ENCODE measurements around the gene FGF11.

FGF11 gene

DNA sequence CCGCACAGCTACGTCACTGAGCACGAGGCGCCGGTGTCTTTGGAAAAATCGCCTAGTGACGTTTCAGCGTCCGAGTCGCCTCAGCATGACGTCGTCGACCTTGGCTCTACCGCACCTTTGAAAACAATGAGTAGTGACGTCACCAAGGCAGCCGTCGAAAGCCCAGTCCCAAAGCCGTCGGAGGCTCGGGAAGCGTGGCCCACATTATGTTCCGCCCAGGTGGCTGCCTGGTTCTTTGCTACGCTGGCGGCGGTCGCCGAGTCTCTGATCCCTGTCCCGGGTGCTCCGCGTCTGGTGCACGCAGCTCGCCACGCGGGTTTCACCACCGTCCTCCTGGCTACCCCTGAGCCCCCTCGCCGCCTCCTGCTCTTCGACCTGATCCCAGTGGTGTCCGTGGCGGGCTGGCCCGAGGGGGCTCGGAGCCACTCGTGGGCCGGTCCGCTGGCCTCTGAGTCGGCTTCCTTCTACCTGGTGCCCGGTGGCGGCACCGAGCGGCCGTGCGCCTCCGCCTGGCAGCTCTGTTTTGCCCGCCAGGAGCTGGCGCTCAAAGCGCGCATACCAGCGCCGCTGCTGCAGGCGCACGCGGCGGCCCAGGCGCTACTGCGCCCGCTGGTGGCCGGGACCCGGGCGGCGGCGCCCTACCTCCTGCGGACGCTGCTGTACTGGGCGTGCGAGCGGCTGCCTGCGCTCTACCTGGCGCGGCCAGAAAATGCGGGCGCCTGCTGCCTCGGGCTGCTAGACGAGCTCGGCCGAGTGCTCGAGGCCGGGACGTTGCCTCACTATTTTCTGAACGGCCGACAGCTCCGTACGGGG, 2.5 kb upstream of the FGF11 start:
- H3K27me3 ChIP-seq (replicated peaks; ENCODE audit: control insufficient read depth, insufficient read depth, low read length) = peaks cover 15% of the 10 kb centered on the region
- H3K9me3 ChIP-seq (ENCODE audit: control insufficient read depth, low read length) = no peaks in the 10 kb centered on the region
- H3K9ac ChIP-seq (ENCODE audit: low read length) = peak overlapping the region; percentile 56
- H3K36me3 ChIP-seq (ENCODE audit: control insufficient read depth, insufficient read depth, low read length, severe bottlenecking) = no peaks in the 10 kb centered on the region
- H3K4me1 ChIP-seq (ENCODE audit: control insufficient read depth, insufficient read depth, low read length) = peaks cover 25% of the 10 kb centered on the region
- peak; percentile 91 for DNase-seq (ENCODE audit: low read depth)
- H3K4me3 ChIP-seq (ENCODE audit: low read length) = peak overlapping the region; percentile 64

DNA sequence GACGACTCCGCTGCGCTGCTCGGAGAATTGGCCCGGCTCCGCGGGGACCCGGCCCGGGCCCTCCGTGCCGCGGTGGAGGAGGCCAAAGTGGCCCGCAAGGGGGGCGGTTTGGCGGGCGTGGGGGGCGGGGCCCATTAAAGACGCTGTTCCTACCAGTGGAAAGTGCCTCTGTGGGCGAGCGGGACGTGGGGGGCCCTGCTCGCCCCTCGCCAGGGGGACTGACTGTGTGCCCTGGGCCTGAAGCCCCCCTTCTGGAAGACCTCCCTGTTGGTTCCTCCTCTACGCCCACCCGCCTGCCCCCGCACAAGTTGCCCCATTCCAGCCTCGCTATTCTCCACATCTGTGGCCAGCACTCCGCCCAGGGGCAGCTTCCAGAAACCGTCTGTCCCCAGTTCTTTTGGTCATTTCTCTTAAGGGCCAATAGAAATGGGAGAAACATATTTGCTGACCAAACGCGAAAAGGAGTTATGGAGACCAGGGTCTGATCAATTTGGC, 1.9 kb upstream of the FGF11 start:
- Histone ChIP-seq H3K9ac (ENCODE audit: low read length) (no peak overlapping the region), H3K4me1 (ENCODE audit: control insufficient read depth, insufficient read depth, low read length) (peaks cover 25% of the 10 kb centered on the region), H3K27me3 (replicated peaks; ENCODE audit: control insufficient read depth, insufficient read depth, low read length) (peaks cover 15% of the 10 kb centered on the region), H3K9me3 (ENCODE audit: control insufficient read depth, low read length) (no peaks in the 10 kb centered on the region), H3K4me3 (ENCODE audit: low read length) (peak overlapping the region; percentile 64), H3K36me3 (ENCODE audit: control insufficient read depth, insufficient read depth, low read length, severe bottlenecking) (no peaks in the 10 kb centered on the region)
- DNase-seq (ENCODE audit: low read depth) = no peak

DNA sequence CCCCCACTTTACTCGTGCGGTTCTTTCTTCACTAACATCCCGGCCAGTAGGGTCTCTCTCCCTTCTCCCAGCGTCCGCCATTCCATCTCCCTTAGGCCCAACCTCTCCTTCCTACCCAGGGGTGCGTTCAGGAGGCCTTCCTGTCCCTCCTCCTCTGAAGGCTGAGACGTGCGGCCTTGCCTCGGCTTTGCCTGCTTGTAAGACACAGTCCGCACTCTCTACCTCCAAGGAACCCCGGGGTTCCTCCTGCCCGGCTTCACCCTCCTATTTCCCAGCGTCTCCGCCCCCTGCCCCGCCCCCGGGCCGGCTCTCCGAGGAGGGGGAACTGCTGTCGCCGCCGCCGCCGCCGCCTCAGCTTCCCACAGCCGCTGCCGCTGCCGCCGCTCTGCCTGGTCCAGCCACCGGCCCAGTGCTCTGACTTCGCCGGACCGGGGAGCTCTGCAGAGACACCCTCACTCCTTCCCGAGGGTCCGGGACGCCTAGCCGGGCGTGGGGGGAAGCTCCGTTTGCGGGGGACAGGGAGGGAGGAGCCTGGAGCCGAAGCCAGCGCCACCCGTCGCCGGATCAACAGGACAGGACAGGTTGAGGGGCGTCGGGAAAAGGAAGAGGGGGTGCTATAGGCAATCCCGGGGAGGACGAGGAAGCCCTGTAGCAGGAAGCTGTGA, 1.2 kb upstream of the FGF11 start:
- H3K9ac ChIP-seq (ENCODE audit: low read length) = peak overlapping the region; percentile 25
- H3K4me3 ChIP-seq (ENCODE audit: low read length) = peak overlapping the region; percentile 64
- peaks cover 25% of the 10 kb centered on the region for H3K4me1 ChIP-seq (ENCODE audit: control insufficient read depth, insufficient read depth, low read length)
- DNase-seq (ENCODE audit: low read depth) = peak; percentile 38
- no peaks in the 10 kb centered on the region for H3K9me3 ChIP-seq (ENCODE audit: control insufficient read depth, low read length)
- H3K27me3 ChIP-seq (replicated peaks; ENCODE audit: control insufficient read depth, insufficient read depth, low read length) = peaks cover 15% of the 10 kb centered on the region
- no peaks in the 10 kb centered on the region for H3K36me3 ChIP-seq (ENCODE audit: control insufficient read depth, insufficient read depth, low read length, severe bottlenecking)

GRCh38 chr17:7438656-7439460, 454 bp upstream of the FGF11 start:
- Histone ChIP-seq H3K4me1 (ENCODE audit: control insufficient read depth, insufficient read depth, low read length) (peaks cover 25% of the 10 kb centered on the region), H3K36me3 (ENCODE audit: control insufficient read depth, insufficient read depth, low read length, severe bottlenecking) (no peaks in the 10 kb centered on the region), H3K9me3 (ENCODE audit: control insufficient read depth, low read length) (no peaks in the 10 kb centered on the region), H3K27me3 (replicated peaks; ENCODE audit: control insufficient read depth, insufficient read depth, low read length) (peaks cover 15% of the 10 kb centered on the region), H3K9ac (ENCODE audit: low read length) (no peak overlapping the region), H3K4me3 (ENCODE audit: low read length) (peak overlapping the region; percentile 64)
- no peak for DNase-seq (ENCODE audit: low read depth)

- Histone ChIP-seq H3K36me3 (ENCODE audit: control insufficient read depth, insufficient read depth, low read length, severe bottlenecking) (no peaks in the 10 kb centered on the region), H3K9ac (ENCODE audit: low read length) (peak overlapping the region; percentile 54), H3K9me3 (ENCODE audit: control insufficient read depth, low read length) (no peaks in the 10 kb centered on the region), H3K4me3 (ENCODE audit: low read length) (peak overlapping the region; percentile 71), H3K4me1 (ENCODE audit: control insufficient read depth, insufficient read depth, low read length) (peaks cover 28% of the 10 kb centered on the region), H3K27me3 (replicated peaks; ENCODE audit: control insufficient read depth, insufficient read depth, low read length) (peaks cover 15% of the 10 kb centered on the region)
- DNase-seq (ENCODE audit: low read depth) = peak; percentile 72
These were observed 961 bp downstream of the FGF11 start for GRCh38 chr17:7440113-7440833.

DNA sequence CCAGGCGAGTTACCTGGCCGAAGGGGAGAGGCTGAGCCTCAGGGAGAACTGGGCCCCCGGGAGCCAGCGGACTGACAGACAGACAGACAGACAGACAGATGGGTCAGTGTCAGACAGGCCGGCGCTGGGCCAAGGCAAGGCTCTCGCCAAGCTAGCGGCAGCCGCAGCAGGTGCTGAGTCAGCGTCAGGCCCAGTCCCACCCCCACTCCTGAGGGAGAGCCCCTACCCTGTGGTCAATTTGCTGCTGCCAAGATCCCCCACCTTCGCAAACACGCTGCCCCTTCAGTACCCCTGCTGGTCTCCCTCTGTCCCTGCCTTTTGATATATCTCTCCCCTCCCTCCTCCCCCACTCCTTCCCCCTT, 1.5 kb downstream of the FGF11 start:
- DNase-seq (ENCODE audit: low read depth) = peak; percentile 43
- no peak overlapping the region for H3K9ac ChIP-seq (ENCODE audit: low read length)
- H3K4me3 ChIP-seq (ENCODE audit: low read length) = no peak overlapping the region
- peaks cover 25% of the 10 kb centered on the region for H3K4me1 ChIP-seq (ENCODE audit: control insufficient read depth, insufficient read depth, low read length)
- no peaks in the 10 kb centered on the region for H3K9me3 ChIP-seq (ENCODE audit: control insufficient read depth, low read length)
- no peaks in the 10 kb centered on the region for H3K36me3 ChIP-seq (ENCODE audit: control insufficient read depth, insufficient read depth, low read length, severe bottlenecking)
- peaks cover 19% of the 10 kb centered on the region for H3K27me3 ChIP-seq (replicated peaks; ENCODE audit: control insufficient read depth, insufficient read depth, low read length)

GRCh38 chr17:7441266-7441665, 2.0 kb downstream of the FGF11 start:
- H3K9me3 ChIP-seq (ENCODE audit: control insufficient read depth, low read length) = no peaks in the 10 kb centered on the region
- H3K36me3 ChIP-seq (ENCODE audit: control insufficient read depth, insufficient read depth, low read length, severe bottlenecking) = no peaks in the 10 kb centered on the region
- DNase-seq (ENCODE audit: low read depth) = no peak
- no peak overlapping the region for H3K4me3 ChIP-seq (ENCODE audit: low read length)
- H3K9ac ChIP-seq (ENCODE audit: low read length) = no peak overlapping the region
- H3K27me3 ChIP-seq (replicated peaks; ENCODE audit: control insufficient read depth, insufficient read depth, low read length) = peaks cover 23% of the 10 kb centered on the region
- H3K4me1 ChIP-seq (ENCODE audit: control insufficient read depth, insufficient read depth, low read length) = peaks cover 24% of the 10 kb centered on the region

GRCh38 chr17:7442142-7442541, 2.8 kb downstream of the FGF11 start:
- no peak overlapping the region for H3K9ac ChIP-seq (ENCODE audit: low read length)
- H3K4me3 ChIP-seq (ENCODE audit: low read length) = no peak overlapping the region
- peaks cover 24% of the 10 kb centered on the region for H3K4me1 ChIP-seq (ENCODE audit: control insufficient read depth, insufficient read depth, low read length)
- no peaks in the 10 kb centered on the region for H3K36me3 ChIP-seq (ENCODE audit: control insufficient read depth, insufficient read depth, low read length, severe bottlenecking)
- H3K9me3 ChIP-seq (ENCODE audit: control insufficient read depth, low read length) = no peaks in the 10 kb centered on the region
- peaks cover 30% of the 10 kb centered on the region for H3K27me3 ChIP-seq (replicated peaks; ENCODE audit: control insufficient read depth, insufficient read depth, low read length)
- no peak for DNase-seq (ENCODE audit: low read depth)

DNA sequence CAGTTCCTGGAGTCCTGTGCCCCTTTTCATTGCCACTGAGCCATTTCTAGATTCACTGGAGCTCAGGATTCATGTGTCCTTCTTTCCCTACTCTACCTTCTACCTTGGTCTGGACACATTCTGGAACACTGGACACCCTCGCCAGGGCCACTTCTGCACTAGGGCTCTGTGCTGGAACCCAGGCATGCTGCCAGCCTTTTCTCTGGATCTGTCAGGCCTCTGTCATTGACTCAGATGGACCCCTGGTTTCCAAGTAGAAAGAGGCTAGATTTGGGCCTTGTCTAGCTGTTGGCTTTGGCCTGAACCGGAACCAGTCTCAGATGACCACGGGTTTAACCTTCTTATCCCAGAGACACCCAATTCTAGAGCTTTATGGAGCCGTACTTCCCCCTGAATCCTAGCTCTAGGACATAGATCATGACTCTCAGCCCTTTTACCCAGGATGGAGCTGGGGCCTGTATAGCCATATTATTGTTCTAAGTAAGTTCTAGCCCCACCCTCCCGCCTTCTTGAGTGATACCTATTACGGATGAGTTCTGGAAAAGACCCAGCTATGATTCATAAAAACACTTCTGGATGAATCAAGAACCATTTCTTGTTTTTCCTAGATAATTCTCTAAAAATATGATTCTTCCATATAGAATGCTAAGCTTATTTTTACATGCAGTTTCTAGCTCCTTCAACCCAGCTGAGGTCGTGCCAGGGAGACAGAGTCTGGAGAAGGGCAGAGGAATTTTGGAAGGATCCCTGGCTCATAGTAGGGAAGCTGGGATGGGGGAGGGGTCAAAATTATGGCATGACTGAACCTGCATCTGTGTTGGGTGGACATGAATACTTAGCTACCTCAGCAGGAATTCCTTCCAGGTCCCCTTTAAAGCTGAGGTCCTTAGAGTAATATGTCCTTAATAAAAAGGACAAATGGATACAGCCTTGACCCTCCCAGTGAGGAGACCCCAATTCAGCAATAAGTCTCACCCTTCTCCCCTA, 4.5 kb downstream of the FGF11 start:
- Histone ChIP-seq H3K9ac (ENCODE audit: low read length) (no peak overlapping the region), H3K4me3 (ENCODE audit: low read length) (no peak overlapping the region), H3K36me3 (ENCODE audit: control insufficient read depth, insufficient read depth, low read length, severe bottlenecking) (no peaks in the 10 kb centered on the region), H3K4me1 (ENCODE audit: control insufficient read depth, insufficient read depth, low read length) (peaks cover 21% of the 10 kb centered on the region), H3K9me3 (ENCODE audit: control insufficient read depth, low read length) (no peaks in the 10 kb centered on the region), H3K27me3 (replicated peaks; ENCODE audit: control insufficient read depth, insufficient read depth, low read length) (peaks cover 31% of the 10 kb centered on the region)
- peak; percentile 31 for DNase-seq (ENCODE audit: low read depth)
